ENCODE results near the gene STEAP2. TPM values are rescaled to one million over a fixed set of nuclear protein-coding genes. Genes with fewer than 3 reads are reported as not detected.

Gene STEAP2
- total RNA-seq, 1 experiment from 2014 or later = 13.4 TPM

DNA sequence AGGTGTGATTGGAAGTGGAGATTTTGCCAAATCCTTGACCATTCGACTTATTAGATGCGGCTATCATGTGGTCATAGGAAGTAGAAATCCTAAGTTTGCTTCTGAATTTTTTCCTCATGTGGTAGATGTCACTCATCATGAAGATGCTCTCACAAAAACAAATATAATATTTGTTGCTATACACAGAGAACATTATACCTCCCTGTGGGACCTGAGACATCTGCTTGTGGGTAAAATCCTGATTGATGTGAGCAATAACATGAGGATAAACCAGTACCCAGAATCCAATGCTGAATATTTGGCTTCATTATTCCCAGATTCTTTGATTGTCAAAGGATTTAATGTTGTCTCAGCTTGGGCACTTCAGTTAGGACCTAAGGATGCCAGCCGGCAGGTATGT, 13.6 kb downstream of the STEAP2 start:
- POLR2A ChIA-PET = no interaction called here
- RAD21 ChIA-PET (ENCODE audit: low non-redundant PET in 1 of 2, low total read pairs in 2 of 2, uncharacterized antibody in 2 of 2, unreplicated experiment in 2 of 2) = no interaction called here
- no peak for DNase-seq (ENCODE audit: low read depth, low spot score)

DNA sequence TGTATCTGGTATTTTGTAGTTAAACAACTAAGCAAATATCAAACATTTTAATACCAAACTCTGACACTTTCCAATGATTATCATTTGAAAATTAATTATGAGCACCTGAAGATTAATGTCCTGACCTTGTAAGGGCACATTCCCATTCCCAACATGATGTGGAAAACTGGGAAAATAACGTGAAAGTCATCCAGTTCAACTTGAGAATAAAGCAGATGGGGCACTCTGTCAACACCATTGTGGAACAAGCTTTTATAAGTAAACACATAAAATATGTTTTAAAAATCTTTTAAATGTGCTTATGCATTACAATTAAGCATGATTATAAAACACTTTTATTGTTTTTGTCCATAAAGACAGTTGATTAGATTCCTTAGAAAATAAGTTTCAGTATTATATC, 14.1 kb downstream of the STEAP2 start:
- Histone ChIP-seq H2AFZ (ENCODE audit: low read depth, low read length, poor library complexity, severe bottlenecking) (no peak overlapping the region), H3K9me3 (ENCODE audit: control insufficient read depth in 1 of 2, insufficient read depth in 1 of 2, low read depth in 1 of 2, low read length in 2 of 2) (no peaks in the 10 kb centered on the region), H3K36me3 (ENCODE audit: control insufficient read depth in 1 of 2, insufficient read depth in 2 of 2, low read length in 2 of 2) (no peaks in the 10 kb centered on the region), H3K79me2 (ENCODE audit: insufficient read depth, low read length) (no peaks in the 10 kb centered on the region), H3K27ac (ENCODE audit: low read depth, low read length) (no peak overlapping the region), H3K9ac (ENCODE audit: low read length) (no peak overlapping the region), H3K4me2 (ENCODE audit: low read length) (no peak overlapping the region), H3K27me3 (ENCODE audit: insufficient read depth, low read length) (no peaks in the 10 kb centered on the region), H3K4me3 (replicated peaks in 1 of 2; ENCODE audit: low read depth in 1 of 2, low read length in 2 of 2) (no peak overlapping the region), H3K9me2 (ENCODE audit: insufficient read depth) (no peaks in the 10 kb centered on the region), H3K4me1 (ENCODE audit: control insufficient read depth in 1 of 2, insufficient read depth in 2 of 2, low read length in 2 of 2) (peaks cover 10 to 12% of the 10 kb centered on the region in 2 experiments), H4K20me1 (ENCODE audit: insufficient read depth) (no peaks in the 10 kb centered on the region)
- intact Hi-C loops (cut with micrococcal nuclease) = no loop called here
- ATAC-seq = no peak
- CTCF ChIA-PET = no interaction called here
- no TSS peak for BruUV-seq (replicated peaks)
- RAD21 ChIA-PET (ENCODE audit: low non-redundant PET in 1 of 2, low total read pairs in 2 of 2, uncharacterized antibody in 2 of 2, unreplicated experiment in 2 of 2) = no interaction called here
- DNase-seq (ENCODE audit: low read depth, low spot score) = no peak
- POLR2A ChIA-PET = no interaction called here
- TF ChIP-seq EZH2 (IDR thresholded peaks at IDR 0.05) (no peak), FOSL1 (IDR thresholded peaks at IDR 0.05; ENCODE audit: low read depth) (no peak), ZNF274 (IDR thresholded peaks at IDR 0.05; ENCODE audit: low read depth, low read length) (no peak), CBX3 (IDR thresholded peaks at IDR 0.05; ENCODE audit: low read depth) (no peak), ZBTB33 (IDR thresholded peaks at IDR 0.05; ENCODE audit: extremely low read depth, insufficient replicate concordance, low read length) (no peak), ELF1 (IDR thresholded peaks at IDR 0.05; ENCODE audit: borderline replicate concordance, low read depth) (no peak), MAX (IDR thresholded peaks at IDR 0.05) (no peak), CEBPB (IDR thresholded peaks at IDR 0.05; ENCODE audit: low read depth) (no peak)

More for the DNA sequence above, 13.6 kb downstream of the STEAP2 start:
- Histone ChIP-seq H3K79me2 (ENCODE audit: insufficient read depth, low read length) (no peaks in the 10 kb centered on the region), H2AFZ (ENCODE audit: low read depth, low read length, poor library complexity, severe bottlenecking) (no peak overlapping the region), H3K4me3 (replicated peaks in 1 of 2; ENCODE audit: low read depth in 1 of 2, low read length in 2 of 2) (no peak overlapping the region), H3K4me2 (ENCODE audit: low read length) (no peak overlapping the region), H3K4me1 (ENCODE audit: control insufficient read depth in 1 of 2, insufficient read depth in 2 of 2, low read length in 2 of 2) (peaks cover 10 to 12% of the 10 kb centered on the region in 2 experiments), H3K9ac (ENCODE audit: low read length) (no peak overlapping the region), H3K27ac (ENCODE audit: low read depth, low read length) (no peak overlapping the region), H3K9me3 (ENCODE audit: control insufficient read depth in 1 of 2, insufficient read depth in 1 of 2, low read depth in 1 of 2, low read length in 2 of 2) (no peaks in the 10 kb centered on the region), H3K27me3 (ENCODE audit: insufficient read depth, low read length) (no peaks in the 10 kb centered on the region), H4K20me1 (ENCODE audit: insufficient read depth) (no peaks in the 10 kb centered on the region), H3K36me3 (ENCODE audit: control insufficient read depth in 1 of 2, insufficient read depth in 2 of 2, low read length in 2 of 2) (no peaks in the 10 kb centered on the region), H3K9me2 (ENCODE audit: insufficient read depth) (no peaks in the 10 kb centered on the region)
- intact Hi-C loops (cut with micrococcal nuclease) = no loop called here
- no TSS peak for BruUV-seq (replicated peaks)
- CTCF ChIA-PET = no interaction called here
- TF ChIP-seq ELF1 (IDR thresholded peaks at IDR 0.05; ENCODE audit: borderline replicate concordance, low read depth) (no peak), MAX (IDR thresholded peaks at IDR 0.05) (no peak), ZNF274 (IDR thresholded peaks at IDR 0.05; ENCODE audit: low read depth, low read length) (no peak)
- TF ChIP-seq, protein P1, sequence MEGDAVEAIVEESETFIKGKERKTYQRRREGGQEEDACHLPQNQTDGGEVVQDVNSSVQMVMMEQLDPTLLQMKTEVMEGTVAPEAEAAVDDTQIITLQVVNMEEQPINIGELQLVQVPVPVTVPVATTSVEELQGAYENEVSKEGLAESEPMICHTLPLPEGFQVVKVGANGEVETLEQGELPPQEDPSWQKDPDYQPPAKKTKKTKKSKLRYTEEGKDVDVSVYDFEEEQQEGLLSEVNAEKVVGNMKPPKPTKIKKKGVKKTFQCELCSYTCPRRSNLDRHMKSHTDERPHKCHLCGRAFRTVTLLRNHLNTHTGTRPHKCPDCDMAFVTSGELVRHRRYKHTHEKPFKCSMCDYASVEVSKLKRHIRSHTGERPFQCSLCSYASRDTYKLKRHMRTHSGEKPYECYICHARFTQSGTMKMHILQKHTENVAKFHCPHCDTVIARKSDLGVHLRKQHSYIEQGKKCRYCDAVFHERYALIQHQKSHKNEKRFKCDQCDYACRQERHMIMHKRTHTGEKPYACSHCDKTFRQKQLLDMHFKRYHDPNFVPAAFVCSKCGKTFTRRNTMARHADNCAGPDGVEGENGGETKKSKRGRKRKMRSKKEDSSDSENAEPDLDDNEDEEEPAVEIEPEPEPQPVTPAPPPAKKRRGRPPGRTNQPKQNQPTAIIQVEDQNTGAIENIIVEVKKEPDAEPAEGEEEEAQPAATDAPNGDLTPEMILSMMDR (IDR thresholded peaks at IDR 0.05 in 2 of 3, conservative IDR thresholded peaks at IDR 0.05 in 1 of 3; ENCODE audit: borderline replicate concordance in 1 of 3, insufficient read depth in 1 of 3, low read depth in 2 of 3, low read length in 2 of 3) = no peak
- TF ChIP-seq, protein P2, sequence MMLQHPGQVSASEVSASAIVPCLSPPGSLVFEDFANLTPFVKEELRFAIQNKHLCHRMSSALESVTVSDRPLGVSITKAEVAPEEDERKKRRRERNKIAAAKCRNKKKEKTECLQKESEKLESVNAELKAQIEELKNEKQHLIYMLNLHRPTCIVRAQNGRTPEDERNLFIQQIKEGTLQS (IDR thresholded peaks at IDR 0.05) = no peak
- no peak for ATAC-seq

Measured in HCT116 (cell line).